Large intestine (tissue), 3 donors: Measurements from ENCODE around the gene ZNF33A. TPM values are rescaled to one million over a fixed set of nuclear protein-coding genes. Genes with fewer than 3 reads are reported as not detected.
"Not testable (repeated sequence)": the region's sequence is repeated elsewhere in the genome, so short reads cannot be mapped to it uniquely, and the experiment has no call there.

ENCODE experiments used
- DNase-seq, 2 donors: peaks; one replicate each; pipeline versions ENCODE4 v3.0.0 to v3.0.0-alpha.2; 2013
- H3K27ac ChIP-seq: one replicate; pipeline ENCODE4 v1.5.1; 2013; ENCODE audit warnings: low read length
- H3K27me3 ChIP-seq: 2 replicates; pipeline ENCODE4 v1.6.1; 2013; ENCODE audit warnings: low read length; ENCODE audit not compliant: control insufficient read depth, insufficient read depth
- H3K36me3 ChIP-seq: 2 replicates; pipeline ENCODE4 v1.6.1; 2013; ENCODE audit warnings: low read length; ENCODE audit not compliant: control insufficient read depth, insufficient read depth
- H3K4me1 ChIP-seq: one replicate; pipeline ENCODE4 v1.6.1; 2013; ENCODE audit warnings: low read length; ENCODE audit not compliant: control insufficient read depth, insufficient read depth
- H3K4me3 ChIP-seq: one replicate; pipeline ENCODE4 v1.5.1; 2013; ENCODE audit warnings: low read length
- H3K9me3 ChIP-seq: one replicate; pipeline ENCODE4 v1.6.1; 2013; ENCODE audit warnings: mild to moderate bottlenecking, low read depth, low read length, moderate library complexity; ENCODE audit not compliant: control insufficient read depth
- WGBS: methylation state at CpG from one replicate; pipeline ENCODE4 v1.1.5; 2013; ENCODE audit warnings: low lambda C conversion rate; ENCODE audit not compliant: insufficient coverage; 5-methylcytosine and 5-hydroxymethylcytosine counted together
- polyA plus RNA-seq: library from polyadenylated mRNA; unstranded; fragments of 120-200 nt; gene quantifications from one replicate; pipeline ENCODE4 v1.2.1, GENCODE V29; 2013

Gene ZNF33A
- polyA plus RNA-seq, 1 donor, result 40.9 TPM

- H3K4me1 ChIP-seq, H3K27ac ChIP-seq, DNase-seq, H3K4me3 ChIP-seq, H3K9me3 ChIP-seq, H3K36me3 ChIP-seq, H3K27me3 ChIP-seq: not testable (repeated sequence)
- no CpG with 5 or more reads among the region's 1 CpG for WGBS
Observed at GRCh38 chr10:38000474-38000873, 10.0 kb upstream of the ZNF33A start.

GRCh38 chr10:38003026-38003425 lies 7.4 kb upstream of the ZNF33A start:
- WGBS, result no CpG with 5 or more reads among the region's 6 CpGs
- Histone ChIP-seq H3K27me3 (no peaks in the 10 kb centered on the region), H3K4me1 (no peaks in the 10 kb centered on the region), H3K36me3 (no peaks in the 10 kb centered on the region), H3K27ac (no peak overlapping the region), H3K4me3 (no peak overlapping the region), H3K9me3 (no peaks in the 10 kb centered on the region)
- no peak for DNase-seq

- DNase-seq, result no peak
- Histone ChIP-seq H3K27me3 (no peaks in the 10 kb centered on the region), H3K36me3 (no peaks in the 10 kb centered on the region), H3K4me1 (no peaks in the 10 kb centered on the region), H3K27ac (no peak overlapping the region), H3K4me3 (no peak overlapping the region), H3K9me3 (no peaks in the 10 kb centered on the region)
- WGBS, result no CpG with 5 or more reads among the region's 1 CpG
Observed at GRCh38 chr10:38003588-38003987, 6.9 kb upstream of the ZNF33A start.

GRCh38 chr10:38007551-38007950 lies 2.9 kb upstream of the ZNF33A start:
- no peak for DNase-seq
- no peaks in the 10 kb centered on the region for H3K4me1 ChIP-seq
- no peaks in the 10 kb centered on the region for H3K36me3 ChIP-seq
- H3K27me3 ChIP-seq, result no peaks in the 10 kb centered on the region
- H3K4me3 ChIP-seq, result no peak overlapping the region
- H3K27ac ChIP-seq, result no peak overlapping the region
- no peaks in the 10 kb centered on the region for H3K9me3 ChIP-seq

GRCh38 chr10:38007991-38008390 lies 2.5 kb upstream of the ZNF33A start:
- H3K4me1 ChIP-seq, result no peaks in the 10 kb centered on the region
- H3K36me3 ChIP-seq, result no peaks in the 10 kb centered on the region
- DNase-seq, result peak in 1 of 2 donors; percentile 8
- 60% methylated on average over 1 of the region's 3 CpGs for WGBS
- no peaks in the 10 kb centered on the region for H3K27me3 ChIP-seq
- no peak overlapping the region for H3K4me3 ChIP-seq
- no peak overlapping the region for H3K27ac ChIP-seq
- no peaks in the 10 kb centered on the region for H3K9me3 ChIP-seq

- H3K27me3 ChIP-seq, result no peaks in the 10 kb centered on the region
- WGBS, result no CpG with 5 or more reads among the region's 1 CpG
- H3K27ac ChIP-seq, result no peak overlapping the region
- H3K4me1 ChIP-seq, result no peaks in the 10 kb centered on the region
- no peaks in the 10 kb centered on the region for H3K9me3 ChIP-seq
- H3K36me3 ChIP-seq, result peaks cover 42% of the 10 kb centered on the region
- peak in 1 of 2 donors; percentile 26 for DNase-seq
- no peak overlapping the region for H3K4me3 ChIP-seq
Observed at GRCh38 chr10:38016354-38016753, 5.9 kb downstream of the ZNF33A start.

GRCh38 chr10:38019124-38019523 lies 8.6 kb downstream of the ZNF33A start:
- H3K27ac ChIP-seq, H3K27me3 ChIP-seq, H3K9me3 ChIP-seq, DNase-seq, H3K4me3 ChIP-seq, H3K4me1 ChIP-seq: not testable (repeated sequence)
- H3K36me3 ChIP-seq, result peaks cover 49% of the 10 kb centered on the region
- no CpG with 5 or more reads among the region's 4 CpGs for WGBS

- Histone ChIP-seq H3K27me3 (no peaks in the 10 kb centered on the region), H3K4me3 (no peak overlapping the region), H3K36me3 (peaks cover 43% of the 10 kb centered on the region), H3K27ac (no peak overlapping the region), H3K9me3 (no peaks in the 10 kb centered on the region), H3K4me1 (no peaks in the 10 kb centered on the region)
- no peak for DNase-seq
- no CpG with 5 or more reads among the region's 3 CpGs for WGBS
Observed at GRCh38 chr10:38025283-38025682, 14.8 kb downstream of the ZNF33A start.

- no peaks in the 10 kb centered on the region for H3K4me1 ChIP-seq
- H3K27ac ChIP-seq, result no peak overlapping the region
- H3K4me3 ChIP-seq, result no peak overlapping the region
- H3K36me3 ChIP-seq, result peaks cover 47% of the 10 kb centered on the region
- no CpG with 5 or more reads among the region's 1 CpG for WGBS
- H3K27me3 ChIP-seq, result no peaks in the 10 kb centered on the region
- DNase-seq, result no peak
- no peaks in the 10 kb centered on the region for H3K9me3 ChIP-seq
Observed at GRCh38 chr10:38027986-38028385, 17.5 kb downstream of the ZNF33A start.

- no peaks in the 10 kb centered on the region for H3K27me3 ChIP-seq
- no CpG with 5 or more reads among the region's 5 CpGs for WGBS
- DNase-seq, result no peak
- H3K9me3 ChIP-seq, result no peaks in the 10 kb centered on the region
- H3K4me1 ChIP-seq, result no peaks in the 10 kb centered on the region
- no peak overlapping the region for H3K27ac ChIP-seq
- H3K36me3 ChIP-seq, result peaks cover 48% of the 10 kb centered on the region
- no peak overlapping the region for H3K4me3 ChIP-seq
Observed at GRCh38 chr10:38032886-38033285, 22.4 kb downstream of the ZNF33A start.

- DNase-seq, result no peak
- H3K27ac ChIP-seq, result no peak overlapping the region
- H3K9me3 ChIP-seq, result no peaks in the 10 kb centered on the region
- H3K4me3 ChIP-seq, result no peak overlapping the region
- no peaks in the 10 kb centered on the region for H3K27me3 ChIP-seq
- H3K4me1 ChIP-seq, result no peaks in the 10 kb centered on the region
- H3K36me3 ChIP-seq, result peaks cover 41% of the 10 kb centered on the region
- 80% methylated on average over 1 of the region's 7 CpGs for WGBS
Observed at GRCh38 chr10:38038107-38038931, 27.8 kb downstream of the ZNF33A start.
